Thoracic aorta (tissue), 2 donors: Measurements from ENCODE around the gene RASAL2. TPM values are rescaled to one million over a fixed set of nuclear protein-coding genes. Genes with fewer than 3 reads are reported as not detected.

Source experiments
- ATAC-seq: fragments of 150-250 bp; one replicate; pipeline ENCODE4 v1.8.0; 2017; ENCODE audit warnings: low read depth; ENCODE audit not compliant: insufficient number of reproducible peaks, low FRiP score
- DNase-seq: peaks from one replicate; pipeline ENCODE4 v3.0.0-alpha.2; 2020; ENCODE audit warnings: low spot score
- H3K27ac ChIP-seq, 2 donors: fragments of 200-600 bp; sonication (generic); 1 replicate in 1 of 2; 2 replicates in 1 of 2; pipeline ENCODE4 v1.5.1; 2016; ENCODE audit warnings: mild to moderate bottlenecking in 2 of 2, moderate library complexity in 2 of 2
- H3K27me3 ChIP-seq: fragments of 200-600 bp; sonication (generic); replicated peaks from 2 replicates; pipeline ENCODE4 v1.6.0; 2016; ENCODE audit warnings: mild to moderate bottlenecking; ENCODE audit not compliant: insufficient read depth
- H3K36me3 ChIP-seq: fragments of 200-600 bp; sonication (generic); one replicate; pipeline ENCODE4 v1.5.1; 2016
- H3K4me1 ChIP-seq, 2 donors: fragments of 200-600 bp; sonication (generic); 1 replicate in 1 of 2; 2 replicates in 1 of 2; pipeline versions ENCODE4 v1.5.1 to v1.6.0; 2016; ENCODE audit warnings: low read depth in 2 of 2, mild to moderate bottlenecking in 1 of 2; ENCODE audit not compliant: control insufficient read depth in 1 of 2
- H3K4me3 ChIP-seq: fragments of 200-600 bp; sonication (generic); 2 replicates; pipeline ENCODE4 v1.5.1; 2016; ENCODE audit warnings: mild to moderate bottlenecking
- H3K9me3 ChIP-seq: fragments of 200-600 bp; sonication (generic); 2 replicates; pipeline ENCODE4 v1.5.1; 2016
- total RNA-seq, 2 donors: library from RNA; depleted of rRNA; stranded (reverse); fragments of >200 nt; gene quantifications; one replicate each; pipeline versions ENCODE4 v1.1.0 to v1.2.3, GENCODE V29; 2016
- TF ChIP-seq, protein P1 (sequence below): fragments of 200-600 bp; sonication (generic); IDR thresholded peaks from one replicate; pipeline ENCODE4 v1.5.1; 2019; ENCODE audit warnings: antibody characterized with exemption

RASAL2 gene
- total RNA-seq, 2 donors from 2014 or later: 38.0 to 45.1 TPM

- TF ChIP-seq, protein P1, sequence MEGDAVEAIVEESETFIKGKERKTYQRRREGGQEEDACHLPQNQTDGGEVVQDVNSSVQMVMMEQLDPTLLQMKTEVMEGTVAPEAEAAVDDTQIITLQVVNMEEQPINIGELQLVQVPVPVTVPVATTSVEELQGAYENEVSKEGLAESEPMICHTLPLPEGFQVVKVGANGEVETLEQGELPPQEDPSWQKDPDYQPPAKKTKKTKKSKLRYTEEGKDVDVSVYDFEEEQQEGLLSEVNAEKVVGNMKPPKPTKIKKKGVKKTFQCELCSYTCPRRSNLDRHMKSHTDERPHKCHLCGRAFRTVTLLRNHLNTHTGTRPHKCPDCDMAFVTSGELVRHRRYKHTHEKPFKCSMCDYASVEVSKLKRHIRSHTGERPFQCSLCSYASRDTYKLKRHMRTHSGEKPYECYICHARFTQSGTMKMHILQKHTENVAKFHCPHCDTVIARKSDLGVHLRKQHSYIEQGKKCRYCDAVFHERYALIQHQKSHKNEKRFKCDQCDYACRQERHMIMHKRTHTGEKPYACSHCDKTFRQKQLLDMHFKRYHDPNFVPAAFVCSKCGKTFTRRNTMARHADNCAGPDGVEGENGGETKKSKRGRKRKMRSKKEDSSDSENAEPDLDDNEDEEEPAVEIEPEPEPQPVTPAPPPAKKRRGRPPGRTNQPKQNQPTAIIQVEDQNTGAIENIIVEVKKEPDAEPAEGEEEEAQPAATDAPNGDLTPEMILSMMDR: no peak
- no peak overlapping the region for H3K4me3 ChIP-seq
Observed at GRCh38 chr1:178506669-178507068, 412.8 kb downstream of the RASAL2 start.

DNA sequence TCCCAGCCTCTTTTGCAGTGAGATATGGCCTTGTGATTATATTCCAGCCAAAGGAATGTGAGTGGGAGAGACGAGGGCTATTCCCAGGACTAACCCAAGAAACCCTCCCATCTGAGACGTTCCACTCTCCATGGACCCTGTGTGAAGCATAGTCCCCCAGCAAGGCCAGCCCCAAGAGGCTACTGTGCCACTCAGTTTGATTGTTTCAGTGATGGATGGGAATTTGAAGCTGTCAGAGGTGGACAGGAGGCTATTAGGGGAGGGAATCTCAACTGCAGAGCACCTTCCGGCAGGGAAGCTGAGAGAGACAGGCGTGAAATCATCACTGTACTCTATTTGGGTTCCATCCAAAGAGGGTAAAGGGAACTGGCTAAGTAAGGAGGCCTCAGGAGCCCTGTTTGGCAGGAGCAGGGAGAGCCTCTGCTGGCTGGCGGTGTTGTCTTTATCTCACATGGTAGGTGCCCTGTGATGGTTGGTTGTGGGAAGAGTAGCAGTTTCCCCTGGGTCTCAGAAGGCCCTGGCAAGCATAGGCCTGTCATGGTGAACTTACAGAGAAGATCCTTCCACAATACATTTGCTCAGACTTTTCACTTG lies 415.6 kb downstream of the RASAL2 start:
- no peak overlapping the region for H3K4me3 ChIP-seq
- DNase-seq (no peak), ATAC-seq (no peak)
- TF ChIP-seq, protein P1: no peak
- H3K4me1 ChIP-seq: no peaks in the 10 kb centered on the region
- H3K36me3 ChIP-seq: no peaks in the 10 kb centered on the region
- no peaks in the 10 kb centered on the region for H3K9me3 ChIP-seq
- no peak overlapping the region for H3K27ac ChIP-seq
- no peaks in the 10 kb centered on the region for H3K27me3 ChIP-seq

More at GRCh38 chr1:178506669-178507068, 412.8 kb downstream of the RASAL2 start:
- no peaks in the 10 kb centered on the region for H3K4me1 ChIP-seq
- H3K27ac ChIP-seq: no peak overlapping the region
- no peak for ATAC-seq
- no peaks in the 10 kb centered on the region for H3K36me3 ChIP-seq
- H3K27me3 ChIP-seq: no peaks in the 10 kb centered on the region
- H3K9me3 ChIP-seq: no peaks in the 10 kb centered on the region
- no peak for DNase-seq

- H3K4me1 ChIP-seq: no peaks in the 10 kb centered on the region
- H3K36me3 ChIP-seq: no peaks in the 10 kb centered on the region
- H3K27me3 ChIP-seq: no peaks in the 10 kb centered on the region
- DNase-seq (no peak), ATAC-seq (no peak)
- no peak overlapping the region for H3K27ac ChIP-seq
- no peaks in the 10 kb centered on the region for H3K9me3 ChIP-seq
- H3K4me3 ChIP-seq: no peak overlapping the region
- TF ChIP-seq, protein P1: no peak
Observed at GRCh38 chr1:178510155-178510554, 416.3 kb downstream of the RASAL2 start.

- Histone ChIP-seq H3K36me3 (no peaks in the 10 kb centered on the region), H3K27me3 (no peaks in the 10 kb centered on the region), H3K4me1 (no peaks in the 10 kb centered on the region), H3K27ac (no peak within 1 kb of the TSS), H3K4me3 (no peak within 1 kb of the TSS), H3K9me3 (no peaks in the 10 kb centered on the region)
- DNase-seq (no peak), ATAC-seq (no peak)
- TF ChIP-seq, protein P1: no peak
Observed at GRCh38 chr1:178512566-178513277, 418.8 kb downstream of the RASAL2 start, which contains the start of gene TEX35. TEX35 (plus strand) TSS chr1:178513109; CDS start chr1:178513189, 80 bp downstream.

GRCh38 chr1:178513278-178513983 lies 419.5 kb downstream of the RASAL2 start:
- Histone ChIP-seq H3K4me3 (no peak overlapping the region), H3K27me3 (no peaks in the 10 kb centered on the region), H3K4me1 (no peaks in the 10 kb centered on the region), H3K9me3 (no peaks in the 10 kb centered on the region), H3K27ac (no peak overlapping the region), H3K36me3 (no peaks in the 10 kb centered on the region)
- DNase-seq (no peak), ATAC-seq (no peak)
- TF ChIP-seq, protein P1: no peak
